Stimulated activated CD4-positive, alpha-beta T cell treated with anti-CD3 and anti-CD28 coated beads, TNF-alpha, amount 100 ng/mL, for 1 hour (primary cell): ENCODE results near the gene PROCR.
"Not testable (repeated sequence)": the region's sequence is repeated elsewhere in the genome, so short reads cannot be mapped to it uniquely, and the experiment has no call there.

Experiments used
- DNase-seq, 3 donors: peaks; one replicate each; pipeline ENCODE4 v3.0.0-alpha.2; 2020; ENCODE audit warnings: low read depth in 3 of 3, low spot score in 1 of 3

The PROCR gene

GRCh38 chr20:35171753-35172433, at the start of gene PROCR:
Gene PROCR (plus strand): TSS chr20:35172072. CDS start chr20:35172155, 83 bp downstream.
- no peak for DNase-seq

- no peak for DNase-seq
These were observed 49.0 kb upstream of the PROCR start for GRCh38 chr20:35122756-35123405.

GRCh38 chr20:35125753-35126152, 46.1 kb upstream of the PROCR start:
- no peak for DNase-seq

GRCh38 chr20:35129647-35130069, 42.2 kb upstream of the PROCR start:
- no peak for DNase-seq

- no peak for DNase-seq
These were observed 39.9 kb upstream of the PROCR start for GRCh38 chr20:35131934-35132333.

GRCh38 chr20:35133031-35133430, 38.8 kb upstream of the PROCR start:
- DNase-seq, result no peak

GRCh38 chr20:35133735-35134134, 38.1 kb upstream of the PROCR start:
- no peak for DNase-seq

GRCh38 chr20:35134472-35134871, 37.4 kb upstream of the PROCR start:
- no peak for DNase-seq

- DNase-seq, result no peak
These were observed 37.0 kb upstream of the PROCR start for GRCh38 chr20:35134880-35135279.

- no peak for DNase-seq
These were observed 35.8 kb upstream of the PROCR start for GRCh38 chr20:35135867-35136586.

GRCh38 chr20:35144694-35145093, 27.2 kb upstream of the PROCR start:
- no peak for DNase-seq

- no peak for DNase-seq
These were observed 26.7 kb upstream of the PROCR start for GRCh38 chr20:35145141-35145564.

GRCh38 chr20:35146299-35146919, 25.5 kb upstream of the PROCR start:
- DNase-seq, result no peak

GRCh38 chr20:35146920-35147574, 24.8 kb upstream of the PROCR start, which contains the start of gene EDEM2:
Gene EDEM2 (minus strand): TSS chr20:35147336. CDS start chr20:35147258, 78 bp downstream.
- peak; percentile 87 to 88 (median 87) for DNase-seq

- DNase-seq, result not testable (repeated sequence)
These were observed 24.2 kb upstream of the PROCR start for GRCh38 chr20:35147575-35148071.

- no peak for DNase-seq
These were observed 20.9 kb upstream of the PROCR start for GRCh38 chr20:35150846-35151579.

GRCh38 chr20:35151736-35152135, 20.1 kb upstream of the PROCR start:
- no peak for DNase-seq

- no peak for DNase-seq
These were observed 15.9 kb upstream of the PROCR start for GRCh38 chr20:35155936-35156335.

GRCh38 chr20:35156978-35157377, 14.9 kb upstream of the PROCR start:
- no peak for DNase-seq

GRCh38 chr20:35160341-35160740, 11.5 kb upstream of the PROCR start:
- not testable (repeated sequence) for DNase-seq
